Caco-2 (cell line): ENCODE results near the gene FBXL22. TPM values are rescaled to one million over a fixed set of nuclear protein-coding genes. Genes with fewer than 3 reads are reported as not detected.
"Not testable (repeated sequence)": the region's sequence is repeated elsewhere in the genome, so short reads cannot be mapped to it uniquely, and the experiment has no call there.

Source experiments
- BruUV-seq: library from RNA; stranded (reverse); fragments of 400-500 nt; replicated peaks from 2 replicates; lab custom pipeline; 2021; lab: Mats Ljungman, UMichigan
- CTCF ChIA-PET: fragments of 300-600 bp; sonication (Branson Sonifier 250); formaldehyde crosslinking; loops from one replicate; lab custom pipeline; 2022; ENCODE audit warnings: antibody characterized with exemption; lab: Charles Lee
- POLR2A ChIA-PET: fragments of 300-600 bp; sonication (Branson Sonifier 250); formaldehyde crosslinking; loops from one replicate; lab custom pipeline; 2022; ENCODE audit warnings: antibody characterized with exemption; lab: Charles Lee
- DNase-seq, 2 experiments: peaks; one replicate each; pipeline versions ENCODE4 v3.0.0 to v3.0.0-alpha.2; 2020 to 2022
- H3K27me3 ChIP-seq: replicated peaks from 2 replicates; pipeline ENCODE4 v1.6.0; 2011; ENCODE audit warnings: low read length; ENCODE audit not compliant: control insufficient read depth, insufficient read depth
- H3K36me3 ChIP-seq: 2 replicates; pipeline ENCODE4 v1.5.1; 2011; ENCODE audit warnings: low read length; ENCODE audit not compliant: control insufficient read depth, insufficient read depth
- H3K4me1 ChIP-seq: fragments of 250-450 bp; sonication (Bioruptor Pico); 2 replicates; pipeline ENCODE4 v1.5.1; 2020; ENCODE audit warnings: mild to moderate bottlenecking
- H3K4me3 ChIP-seq: 2 replicates; pipeline ENCODE4 v1.5.1; 2011; ENCODE audit warnings: low read depth, mild to moderate bottlenecking, control low read depth, low read length
- H3K9me3 ChIP-seq: fragments of 250-450 bp; sonication (Bioruptor Pico); 2 replicates; pipeline ENCODE4 v1.5.1; 2020; ENCODE audit warnings: mild to moderate bottlenecking, moderate library complexity
- H3K27ac Mint-ChIP-seq: one replicate; pipeline ENCODE4 v1.8.0; 2022; ENCODE audit warnings: mixed read lengths; ENCODE audit not compliant: unreplicated experiment
- H3K27me3 Mint-ChIP-seq: one replicate; pipeline ENCODE4 v1.8.0; 2022; ENCODE audit warnings: mixed read lengths; ENCODE audit not compliant: insufficient read depth, unreplicated experiment
- H3K36me3 Mint-ChIP-seq: one replicate; pipeline ENCODE4 v1.8.0; 2022; ENCODE audit warnings: mild to moderate bottlenecking, mixed read lengths; ENCODE audit not compliant: insufficient read depth, unreplicated experiment
- H3K4me1 Mint-ChIP-seq: one replicate; pipeline ENCODE4 v1.8.0; 2022; ENCODE audit warnings: low read depth, mixed read lengths; ENCODE audit not compliant: unreplicated experiment
- H3K4me3 Mint-ChIP-seq: one replicate; pipeline ENCODE4 v1.8.0; 2022; ENCODE audit warnings: mild to moderate bottlenecking, moderate library complexity, mixed read lengths; ENCODE audit not compliant: unreplicated experiment
- H3K9me3 Mint-ChIP-seq: one replicate; pipeline ENCODE4 v1.8.0; 2022; ENCODE audit warnings: mixed read lengths; ENCODE audit not compliant: unreplicated experiment
- intact Hi-C: fragments of 100-400 bp; cut with micrococcal nuclease; formaldehyde crosslinking; loops from one replicate; pipeline ENCODE4 v1.10.0; 2022; ENCODE audit not compliant: unreplicated experiment
- total RNA-seq: library from RNA; stranded (reverse); gene quantifications from 2 replicates; pipeline ENCODE4 v1.2.3, GENCODE V29; 2022
- TF ChIP-seq, protein P1 (sequence below), 2 experiments: fragments of 200-600 bp in 1 of 2; IDR thresholded peaks; 1 replicate in 1 of 2; 2 replicates in 1 of 2; pipeline versions ENCODE4 v1.5.1 to v1.8.0; 2011 to 2022; ENCODE audit warnings: antibody characterized with exemption in 1 of 2, control low read depth in 1 of 2, inconsistent platforms in 1 of 2, low read depth in 1 of 2, low read length in 1 of 2, mild to moderate bottlenecking in 1 of 2, moderate library complexity in 1 of 2; ENCODE audit not compliant: insufficient read depth in 1 of 2, severe bottlenecking in 1 of 2, unreplicated experiment in 1 of 2

Gene FBXL22
- total RNA-seq, 1 experiment from 2014 or later, result not detected

DNA sequence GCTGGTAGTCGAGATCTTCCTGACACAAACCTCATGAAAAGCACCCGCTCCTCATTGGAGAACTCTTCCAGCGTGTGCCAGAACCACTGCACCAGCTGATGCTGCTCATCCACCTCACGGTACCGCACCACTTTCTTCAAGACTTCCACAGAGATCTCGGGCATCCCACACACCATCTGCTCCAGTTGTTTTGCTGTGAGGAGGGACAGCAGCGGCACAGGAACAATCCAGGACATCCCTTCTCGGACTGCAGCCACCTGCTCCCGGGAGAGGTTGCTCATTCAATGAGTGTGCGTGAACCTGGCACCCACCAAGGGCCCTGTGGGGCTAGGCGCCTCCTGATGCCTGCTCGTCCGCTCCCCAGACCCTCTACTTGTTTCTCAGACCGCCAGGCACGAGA is 15.1 kb downstream of the FBXL22 start:
- peaks cover 28% of the 10 kb centered on the region for H3K36me3 Mint-ChIP-seq
- peaks cover 15% of the 10 kb centered on the region for H3K4me1 ChIP-seq
- no peaks in the 10 kb centered on the region for H3K9me3 Mint-ChIP-seq
- no peaks in the 10 kb centered on the region for H3K9me3 ChIP-seq
- TF ChIP-seq, protein P1, sequence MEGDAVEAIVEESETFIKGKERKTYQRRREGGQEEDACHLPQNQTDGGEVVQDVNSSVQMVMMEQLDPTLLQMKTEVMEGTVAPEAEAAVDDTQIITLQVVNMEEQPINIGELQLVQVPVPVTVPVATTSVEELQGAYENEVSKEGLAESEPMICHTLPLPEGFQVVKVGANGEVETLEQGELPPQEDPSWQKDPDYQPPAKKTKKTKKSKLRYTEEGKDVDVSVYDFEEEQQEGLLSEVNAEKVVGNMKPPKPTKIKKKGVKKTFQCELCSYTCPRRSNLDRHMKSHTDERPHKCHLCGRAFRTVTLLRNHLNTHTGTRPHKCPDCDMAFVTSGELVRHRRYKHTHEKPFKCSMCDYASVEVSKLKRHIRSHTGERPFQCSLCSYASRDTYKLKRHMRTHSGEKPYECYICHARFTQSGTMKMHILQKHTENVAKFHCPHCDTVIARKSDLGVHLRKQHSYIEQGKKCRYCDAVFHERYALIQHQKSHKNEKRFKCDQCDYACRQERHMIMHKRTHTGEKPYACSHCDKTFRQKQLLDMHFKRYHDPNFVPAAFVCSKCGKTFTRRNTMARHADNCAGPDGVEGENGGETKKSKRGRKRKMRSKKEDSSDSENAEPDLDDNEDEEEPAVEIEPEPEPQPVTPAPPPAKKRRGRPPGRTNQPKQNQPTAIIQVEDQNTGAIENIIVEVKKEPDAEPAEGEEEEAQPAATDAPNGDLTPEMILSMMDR (IDR thresholded peaks at IDR 0.05; ENCODE audit: insufficient read depth in 1 of 2, low read depth in 1 of 2, low read length in 1 of 2, severe bottlenecking in 1 of 2, unreplicated experiment in 1 of 2), result no peak
- CTCF ChIA-PET, result no interaction called here
- no peaks in the 10 kb centered on the region for H3K27me3 ChIP-seq
- H3K36me3 ChIP-seq, result no peaks in the 10 kb centered on the region; the same call in 1 of the 2 replicates
- BruUV-seq, result no TSS peak
- H3K4me3 Mint-ChIP-seq, result no peak overlapping the region
- no peak overlapping the region for H3K4me3 ChIP-seq
- POLR2A ChIA-PET, result no interaction called here
- H3K4me1 Mint-ChIP-seq, result peaks cover 17% of the 10 kb centered on the region
- intact Hi-C loops, result no loop called here
- H3K27me3 Mint-ChIP-seq, result no peaks in the 10 kb centered on the region
- no peak for DNase-seq
- no peak overlapping the region for H3K27ac Mint-ChIP-seq

DNA sequence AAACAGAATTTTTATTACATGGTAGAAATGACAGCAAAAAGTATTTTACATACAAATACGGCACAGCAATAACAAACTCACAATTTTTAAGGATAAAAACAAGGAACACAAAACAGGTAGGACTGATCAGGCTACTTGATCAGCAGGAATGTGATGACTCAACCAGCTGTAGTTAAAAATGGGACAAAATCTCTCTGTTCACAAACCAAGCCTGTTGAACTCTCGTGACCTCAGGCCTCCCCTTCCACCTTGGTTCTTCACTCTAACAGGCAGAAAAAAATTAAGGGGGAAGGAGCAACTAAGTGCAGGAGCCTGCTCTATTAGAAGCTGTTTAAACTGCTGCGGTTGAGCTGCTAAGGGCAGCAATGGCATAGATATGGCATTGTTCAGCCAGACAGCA is 18.7 kb downstream of the FBXL22 start:
- peak overlapping the region; percentile 65 for H3K27ac Mint-ChIP-seq
- no peaks in the 10 kb centered on the region for H3K27me3 ChIP-seq
- TF ChIP-seq, protein P1 (IDR thresholded peaks at IDR 0.05; ENCODE audit: insufficient read depth in 1 of 2, low read depth in 1 of 2, low read length in 1 of 2, severe bottlenecking in 1 of 2, unreplicated experiment in 1 of 2), result no peak
- peaks cover 9% of the 10 kb centered on the region for H3K9me3 Mint-ChIP-seq
- H3K27me3 Mint-ChIP-seq, result no peaks in the 10 kb centered on the region
- H3K9me3 ChIP-seq, result no peaks in the 10 kb centered on the region
- H3K4me1 Mint-ChIP-seq, result peaks cover 9% of the 10 kb centered on the region
- CTCF ChIA-PET, result no interaction called here
- no TSS peak for BruUV-seq
- intact Hi-C loops, result no loop called here
- no peak for DNase-seq
- H3K4me1 ChIP-seq, result peaks cover 10% of the 10 kb centered on the region
- H3K4me3 Mint-ChIP-seq, result no peak overlapping the region
- no peak overlapping the region for H3K4me3 ChIP-seq
- POLR2A ChIA-PET, result no interaction called here
- H3K36me3 Mint-ChIP-seq, result peaks cover 18% of the 10 kb centered on the region
- no peaks in the 10 kb centered on the region; the same call in 1 of the 2 replicates for H3K36me3 ChIP-seq

DNA sequence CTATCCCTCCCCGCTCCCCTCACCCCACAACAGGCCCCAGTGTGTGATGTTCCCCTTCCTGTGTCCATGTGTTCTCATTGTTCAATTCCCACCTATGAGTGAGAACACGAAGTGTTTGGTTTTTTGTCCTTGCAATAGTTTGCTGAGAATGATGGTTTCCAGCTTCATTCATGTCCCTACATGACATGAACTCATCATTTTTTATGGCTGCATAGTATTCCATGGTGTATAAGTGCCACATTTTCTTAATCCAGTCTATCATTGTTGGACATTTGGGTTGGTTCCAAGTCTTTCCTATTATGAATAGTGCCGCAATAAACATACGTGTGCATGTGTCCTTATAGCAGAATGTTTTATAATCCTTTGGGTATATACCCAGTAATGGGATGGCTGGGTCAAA is 20.0 kb downstream of the FBXL22 start:
- H3K27me3 ChIP-seq, H3K4me1 ChIP-seq, H3K36me3 ChIP-seq, H3K9me3 ChIP-seq, intact Hi-C loops, CTCF ChIA-PET, H3K4me3 ChIP-seq, H3K27me3 Mint-ChIP-seq, H3K4me1 Mint-ChIP-seq, H3K4me3 Mint-ChIP-seq, DNase-seq, POLR2A ChIA-PET, BruUV-seq, H3K27ac Mint-ChIP-seq: not testable (repeated sequence)
- Mint-ChIP-seq H3K9me3 (peaks cover 18% of the 10 kb centered on the region), H3K36me3 (peaks cover 17% of the 10 kb centered on the region)

DNA sequence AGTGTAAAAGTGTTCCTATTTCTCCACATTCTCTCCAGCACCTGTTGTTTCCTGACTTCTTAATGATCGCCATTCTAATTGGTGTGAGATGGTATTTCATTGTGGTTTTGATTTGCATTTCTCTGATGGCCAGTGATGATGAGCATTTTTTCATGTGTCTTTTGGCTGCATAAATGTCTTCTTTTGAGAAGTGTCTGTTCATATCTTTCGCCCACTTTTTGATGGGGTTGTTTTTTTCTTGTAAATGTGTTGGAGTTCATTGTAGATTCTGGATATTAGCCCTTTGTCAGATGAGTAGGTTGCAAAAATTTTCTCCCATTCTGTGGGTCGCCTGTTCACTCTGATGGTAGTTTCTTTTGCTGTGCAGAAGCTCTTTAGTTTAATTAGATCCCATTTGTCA is 20.4 kb downstream of the FBXL22 start:
- H3K27ac Mint-ChIP-seq, H3K4me3 Mint-ChIP-seq, H3K9me3 ChIP-seq, POLR2A ChIA-PET, H3K4me1 ChIP-seq, H3K4me3 ChIP-seq, H3K36me3 ChIP-seq, BruUV-seq, intact Hi-C loops, H3K4me1 Mint-ChIP-seq, DNase-seq, CTCF ChIA-PET, H3K27me3 ChIP-seq, H3K27me3 Mint-ChIP-seq: not testable (repeated sequence)
- Mint-ChIP-seq H3K36me3 (peaks cover 13% of the 10 kb centered on the region), H3K9me3 (peaks cover 18% of the 10 kb centered on the region)

DNA sequence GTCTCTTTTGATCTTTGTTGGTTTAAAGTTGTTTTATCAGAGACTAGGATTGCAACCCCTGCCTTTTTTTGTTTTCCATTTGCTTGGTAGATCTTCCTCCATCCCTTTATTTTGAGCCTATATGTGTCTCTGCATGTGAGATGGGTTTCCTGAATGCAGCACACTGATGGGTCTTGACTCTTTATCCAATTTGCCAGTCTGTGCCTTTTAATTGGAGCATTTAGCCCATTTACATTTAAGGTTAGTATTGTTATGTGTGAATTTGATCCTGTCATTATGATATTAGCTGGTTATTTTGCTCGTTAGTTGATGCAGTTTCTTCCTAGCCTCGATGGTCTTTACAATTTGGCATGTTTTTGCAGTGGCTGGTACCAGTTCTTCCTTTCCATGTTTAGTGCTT is 23.6 kb downstream of the FBXL22 start:
- CTCF ChIA-PET, BruUV-seq, H3K27ac Mint-ChIP-seq, H3K36me3 Mint-ChIP-seq, H3K27me3 Mint-ChIP-seq, H3K4me3 Mint-ChIP-seq, H3K4me1 ChIP-seq, POLR2A ChIA-PET, H3K9me3 ChIP-seq, DNase-seq, H3K4me3 ChIP-seq, intact Hi-C loops, H3K36me3 ChIP-seq, H3K4me1 Mint-ChIP-seq, H3K27me3 ChIP-seq: not testable (repeated sequence)
- peaks cover 18% of the 10 kb centered on the region for H3K9me3 Mint-ChIP-seq
